GM21447 (cell line): ENCODE results near the gene PRELID3B.
"Not testable (repeated sequence)": the region's sequence is repeated elsewhere in the genome, so short reads cannot be mapped to it uniquely, and the experiment has no call there.

ENCODE experiments used
- ATAC-seq: cut with Tn5 transposase; IDR thresholded peaks from one replicate; pipeline ENCODE4 v1.9.1; 2021; ENCODE audit not compliant: unreplicated experiment

PRELID3B gene

GRCh38 chr20:59050437-59050836, 7.9 kb upstream of the PRELID3B start:
- no peak for ATAC-seq

GRCh38 chr20:59048681-59049030, 6.1 kb upstream of the PRELID3B start:
- ATAC-seq: no peak

- ATAC-seq: no peak
These were observed 5.5 kb upstream of the PRELID3B start for GRCh38 chr20:59047938-59048680.

GRCh38 chr20:59046862-59047261, 4.3 kb upstream of the PRELID3B start:
- no peak for ATAC-seq

GRCh38 chr20:59044796-59045195, 2.2 kb upstream of the PRELID3B start:
- ATAC-seq: no peak

GRCh38 chr20:59044295-59044694, 1.7 kb upstream of the PRELID3B start:
- ATAC-seq: no peak

GRCh38 chr20:59043698-59044097, 1.1 kb upstream of the PRELID3B start:
- ATAC-seq: no peak

- ATAC-seq: peak; percentile 87
These were observed 428 bp upstream of the PRELID3B start for GRCh38 chr20:59042796-59043631.

GRCh38 chr20:59041487-59041886, 1.1 kb downstream of the PRELID3B start:
- not testable (repeated sequence) for ATAC-seq

GRCh38 chr20:59040667-59041066, 1.9 kb downstream of the PRELID3B start:
- ATAC-seq: no peak

GRCh38 chr20:59039233-59039632, 3.4 kb downstream of the PRELID3B start:
- no peak for ATAC-seq

GRCh38 chr20:59037386-59037785, 5.2 kb downstream of the PRELID3B start:
- ATAC-seq: no peak

- ATAC-seq: no peak
These were observed 7.2 kb downstream of the PRELID3B start for GRCh38 chr20:59035381-59035780.

GRCh38 chr20:59033616-59034165, 8.9 kb downstream of the PRELID3B start:
- no peak for ATAC-seq

GRCh38 chr20:59033093-59033492, 9.5 kb downstream of the PRELID3B start:
- no peak for ATAC-seq

GRCh38 chr20:59032713-59033059, 9.9 kb downstream of the PRELID3B start:
- no peak for ATAC-seq

GRCh38 chr20:59032023-59032712, 10.4 kb downstream of the PRELID3B start, which contains the start of gene ATP5F1E:
TSS of gene ATP5F1E (minus strand) at chr20:59032335. CDS start at chr20:59032251, 84 bp downstream.
- ATAC-seq: peak; percentile 83

GRCh38 chr20:59031564-59032022, 11.0 kb downstream of the PRELID3B start:
- ATAC-seq: peak; percentile 6

- no peak for ATAC-seq
These were observed 11.5 kb downstream of the PRELID3B start for GRCh38 chr20:59030911-59031563.

GRCh38 chr20:59028812-59029211, 13.8 kb downstream of the PRELID3B start:
- ATAC-seq: no peak
